PFSK-1 (cell line): ENCODE results near the gene KCNC4.

Experiments
- FOXP2 ChIP-seq: optimal IDR thresholded peaks from 2 replicates; pipeline ENCODE3; 2011; ENCODE audit warnings: borderline replicate concordance, control low read depth, inconsistent platforms; ENCODE audit not compliant: insufficient read depth; ENCODE audit errors: extremely low read length, extremely low read depth
- POLR2AphosphoS5 ChIP-seq: IDR thresholded peaks from 2 replicates; pipeline ENCODE4 v1.6.1; 2012; ENCODE audit warnings: low read depth, mild to moderate bottlenecking, control low read depth, low read length, moderate library complexity
- REST ChIP-seq, 2 experiments: IDR thresholded peaks; 2 replicates each; pipeline versions ENCODE4 v1.6.1 to v1.8.0; 2011 to 2012; ENCODE audit warnings: low read depth in 2 of 2, low read length in 2 of 2, control low read depth in 1 of 2, inconsistent platforms in 1 of 2, mild to moderate bottlenecking in 1 of 2, moderate library complexity in 1 of 2; ENCODE audit not compliant: insufficient read depth in 1 of 2
- SIN3A ChIP-seq: IDR thresholded peaks from 2 replicates; pipeline ENCODE4 v1.6.1; 2012; ENCODE audit warnings: mild to moderate bottlenecking, low read length, moderate library complexity, borderline replicate concordance; ENCODE audit not compliant: insufficient read depth
- TAF1 ChIP-seq: IDR thresholded peaks from 2 replicates; pipeline ENCODE4 v1.6.1; 2012; ENCODE audit warnings: low read length, control low read depth, borderline replicate concordance; ENCODE audit not compliant: insufficient read depth

The KCNC4 gene

DNA sequence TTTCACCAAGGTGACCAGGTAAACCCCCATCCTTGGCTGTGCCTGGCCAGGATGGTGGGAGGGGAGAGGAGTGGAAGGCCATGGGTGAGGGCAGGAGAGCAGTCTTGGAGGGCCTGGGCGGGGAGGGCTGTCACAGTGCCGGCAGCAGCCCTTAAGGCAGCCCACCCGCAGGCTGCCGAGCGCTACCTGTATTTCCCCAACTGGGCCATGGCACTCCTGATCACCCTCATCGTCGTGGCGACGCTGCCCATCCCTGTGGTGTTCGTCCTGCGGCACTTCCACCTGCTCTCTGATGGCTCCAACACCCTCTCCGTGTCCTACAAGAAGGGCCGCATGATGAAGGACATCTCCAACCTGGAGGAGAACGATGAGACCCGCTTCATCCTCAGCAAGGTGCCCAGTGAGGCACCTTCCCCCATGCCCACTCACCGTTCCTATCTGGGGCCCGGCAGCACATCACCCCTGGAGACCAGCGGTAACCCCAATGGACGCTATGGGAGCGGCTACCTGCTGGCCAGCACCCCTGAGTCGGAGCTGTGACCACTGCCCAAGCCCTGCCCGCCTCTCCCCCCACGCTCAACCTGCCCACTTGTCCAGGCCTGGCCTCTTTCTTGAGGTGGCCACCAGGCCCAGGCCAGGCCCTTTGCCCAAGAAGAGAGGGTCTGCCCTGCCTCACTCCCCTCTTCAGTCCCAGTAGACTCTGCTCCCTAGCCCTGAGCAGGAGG is 12.0 kb upstream of the KCNC4 start:
- TF ChIP-seq FOXP2 (no peak), TAF1 (no peak), REST (IDR thresholded peaks at IDR 0.05; ENCODE audit: insufficient read depth in 1 of 2, low read depth in 2 of 2, low read length in 2 of 2) (no peak), SIN3A (no peak), POLR2AphosphoS5 (no peak)

- TF ChIP-seq REST (IDR thresholded peaks at IDR 0.05; ENCODE audit: insufficient read depth in 1 of 2, low read depth in 2 of 2, low read length in 2 of 2) (no peak), TAF1 (no peak), POLR2AphosphoS5 (no peak), FOXP2 (no peak), SIN3A (no peak)
Measured at GRCh38 chr1:110198746-110199145, 11.4 kb upstream of the KCNC4 start.

GRCh38 chr1:110200190-110200589 is 9.9 kb upstream of the KCNC4 start:
- TF ChIP-seq REST (IDR thresholded peaks at IDR 0.05; ENCODE audit: insufficient read depth in 1 of 2, low read depth in 2 of 2, low read length in 2 of 2) (no peak), SIN3A (no peak), FOXP2 (no peak), TAF1 (no peak), POLR2AphosphoS5 (no peak)

DNA sequence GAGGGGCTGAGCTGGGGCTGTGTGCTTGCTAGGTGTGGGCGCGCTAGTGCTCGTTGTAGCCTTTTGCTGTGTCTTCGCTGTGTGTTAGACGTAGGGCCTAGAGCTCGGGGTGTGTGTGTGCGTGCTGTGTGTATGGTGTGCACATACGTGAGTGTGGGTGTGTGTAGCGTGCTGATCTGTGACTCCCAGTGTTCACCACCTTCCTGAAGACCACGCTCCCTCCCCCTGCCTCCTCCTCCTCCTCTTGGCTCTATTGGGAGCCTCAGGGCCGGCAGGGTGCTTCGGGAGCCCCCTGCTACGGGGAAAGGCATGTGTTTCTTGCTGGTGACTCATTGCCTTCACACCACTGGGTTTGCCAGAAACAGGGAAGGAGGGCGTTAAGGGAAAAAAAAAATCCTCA is 9.4 kb upstream of the KCNC4 start:
- TF ChIP-seq FOXP2 = no peak
- TF ChIP-seq TAF1 = no peak
- no peak for TF ChIP-seq SIN3A
- TF ChIP-seq POLR2AphosphoS5 = no peak
- no peak for TF ChIP-seq REST (IDR thresholded peaks at IDR 0.05; ENCODE audit: insufficient read depth in 1 of 2, low read depth in 2 of 2, low read length in 2 of 2)
